ENCODE results near the gene GJC1. TPM values are rescaled to one million over a fixed set of nuclear protein-coding genes. Genes with fewer than 3 reads are reported as not detected.

Gene GJC1
- total RNA-seq: 35.9 and 39.7 TPM in 2 replicates
- 11.9 and 13.8 TPM in 2 replicates for polyA plus RNA-seq
- 19.5 and 21.0 TPM in 2 replicates for polyA plus RNA-seq (2011; cell fraction: cytosol; rRNA removed)
- polyA plus RNA-seq (2011; cell fraction: nucleus; rRNA removed): 18.5 and 23.2 TPM in 2 replicates
- 20.9 and 22.8 TPM in 2 replicates for polyA plus RNA-seq (2012)
- polyA minus RNA-seq: 85.5 and 98.4 TPM in 2 replicates
- polyA minus RNA-seq (2011; cell fraction: cytosol; rRNA and poly(A)+ RNA removed): 6.5 TPM
- 13.5 and 23.9 TPM in 2 replicates for polyA minus RNA-seq (2011; cell fraction: nucleus; rRNA and poly(A)+ RNA removed)
- percentile 72 among the genes with signal in this experiment for Bru-seq, nascent RNA
- BruChase-seq, experiment 1, labeled RNA remaining after a 6-hour chase: percentile 86 among the genes with signal in this experiment
- BruChase-seq, experiment 2, labeled RNA remaining after a 2-hour chase: percentile 91 among the genes with signal in this experiment
- long read RNA-seq, transcript GJC1-209 (3 exons, 1,837 nt): major isoform, 12 of 22 reads
- long read RNA-seq, partial matches to known transcripts: 3 of 22 reads
- long read RNA-seq, other reads (novel, unspliced or antisense): 7 of 22 reads

DNA sequence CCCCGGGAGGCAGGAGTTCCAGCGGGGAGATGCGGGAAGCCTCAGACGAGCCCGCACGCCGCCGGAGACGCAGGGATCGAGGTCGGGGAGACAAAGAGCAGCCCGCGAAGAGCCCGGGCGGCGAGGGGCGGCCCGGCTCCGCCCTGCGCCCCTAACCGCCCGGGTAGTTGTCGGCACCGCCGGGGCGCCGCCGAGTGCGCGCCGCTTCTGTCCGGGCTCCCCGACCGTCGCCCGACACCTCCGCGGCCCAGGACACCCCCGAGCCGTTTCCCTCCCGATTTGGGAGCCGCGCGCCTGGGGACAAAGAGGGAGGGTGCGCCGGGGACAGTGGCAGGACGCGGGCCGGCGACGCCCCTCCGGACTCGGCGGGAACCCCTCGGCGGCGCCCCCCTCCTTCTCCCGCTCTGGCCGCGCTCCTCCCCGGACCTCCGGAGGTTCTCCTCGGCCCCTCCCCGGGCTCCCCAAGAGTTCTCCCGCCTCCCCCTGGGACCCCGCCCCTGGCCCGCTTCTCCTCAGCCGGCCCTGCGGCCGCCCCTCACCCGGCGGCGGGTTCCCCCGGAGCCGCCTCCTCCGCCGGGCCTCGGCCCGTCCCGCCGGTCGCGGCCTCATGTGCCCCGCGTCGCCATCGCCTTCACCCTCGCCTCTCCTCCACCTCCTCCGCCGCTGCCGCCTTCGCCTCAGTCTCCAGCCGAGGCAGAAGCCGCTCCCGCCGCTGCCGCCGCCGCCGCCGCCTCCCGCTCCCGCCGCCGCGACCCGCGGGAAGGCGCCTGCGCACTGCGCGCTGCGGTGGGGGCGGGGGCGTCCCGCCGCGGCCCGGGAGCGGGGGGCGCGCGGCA is at the start of gene GJC1:
Gene GJC1 (minus strand): TSS at position 765 of the 836 bp plus-strand sequence. CDS start 24,470 bp downstream, outside the sequence.
- peak within 1 kb of the TSS; percentile 93 for H3K9ac ChIP-seq (replicated peaks; ENCODE audit: extremely low read depth, insufficient read depth, low read length)
- H3K9me3 ChIP-seq (replicated peaks; ENCODE audit: control insufficient read depth, insufficient read depth, low read length): no peaks in the 10 kb centered on the region
- no peak for FAIRE-seq
- H3K4me3 ChIP-seq (replicated peaks in 1 of 3; ENCODE audit: insufficient read depth in 1 of 3, low read depth in 1 of 3, low read length in 3 of 3): peak within 1 kb of the TSS; percentile 85 to 98 (median 96)
- H3K4me2 ChIP-seq (ENCODE audit: insufficient read depth, low read length): peak within 1 kb of the TSS; percentile 87
- peak; percentile 58 for DNase-seq (ENCODE audit: low read depth, low spot score)
- no peaks in the 10 kb centered on the region for H3K36me3 ChIP-seq (ENCODE audit: control insufficient read depth in 2 of 2, extremely low read depth in 1 of 2, insufficient read depth in 2 of 2, low read length in 2 of 2)
- dilution Hi-C loops (cut with MboI; ENCODE audit: extremely low pct_ligation_motif_present, low sequenced_read_pairs): no loop called here
- POLR2A ChIA-PET: interaction anchor here (0.5 kb wide), 1 partner anchor 26 kb away, joined by 3 read pairs; no protein-coding TSS in a partner anchor
- H2AFZ ChIP-seq (ENCODE audit: low read depth, low read length): peak within 1 kb of the TSS; percentile 98
- intact Hi-C loops (cut with micrococcal nuclease): loop anchor here (1.0 to 2.0 kb wide), 4 partner anchors 9 to 54 kb away; no protein-coding TSS in a partner anchor
- BruUV-seq (replicated peaks): no TSS peak
- H3K27ac ChIP-seq (ENCODE audit: insufficient read depth, low read depth, low read length): peak within 1 kb of the TSS; percentile 58
- H3K9me1 ChIP-seq (replicated peaks; ENCODE audit: control insufficient read depth, extremely low read depth, insufficient read depth, low read length): no peaks in the 10 kb centered on the region
- H4K20me1 ChIP-seq (replicated peaks; ENCODE audit: control insufficient read depth, extremely low read depth, insufficient read depth, low read length): no peaks in the 10 kb centered on the region
- H3K79me2 ChIP-seq (ENCODE audit: control insufficient read depth, insufficient read depth, low read length): peaks cover 45% of the 10 kb centered on the region
- peaks cover 7% of the 10 kb centered on the region for H3K4me1 ChIP-seq (ENCODE audit: control insufficient read depth, extremely low read depth, insufficient read depth, low read length)
- TF ChIP-seq MYC (IDR thresholded peaks at IDR 0.05; ENCODE audit: low read depth, low read length) (no peak), POLR2AphosphoS5 (IDR thresholded peaks at IDR 0.05; ENCODE audit: insufficient read depth, low read depth, low read length) (peak; percentile 11), POLR2A (IDR thresholded peaks at IDR 0.05; ENCODE audit: low read depth, low read length) (peak; percentile 20), EZH2 (IDR thresholded peaks at IDR 0.05; ENCODE audit: borderline replicate concordance, low read depth, low read length, severe bottlenecking) (no peak)
- TF ChIP-seq, protein P1, sequence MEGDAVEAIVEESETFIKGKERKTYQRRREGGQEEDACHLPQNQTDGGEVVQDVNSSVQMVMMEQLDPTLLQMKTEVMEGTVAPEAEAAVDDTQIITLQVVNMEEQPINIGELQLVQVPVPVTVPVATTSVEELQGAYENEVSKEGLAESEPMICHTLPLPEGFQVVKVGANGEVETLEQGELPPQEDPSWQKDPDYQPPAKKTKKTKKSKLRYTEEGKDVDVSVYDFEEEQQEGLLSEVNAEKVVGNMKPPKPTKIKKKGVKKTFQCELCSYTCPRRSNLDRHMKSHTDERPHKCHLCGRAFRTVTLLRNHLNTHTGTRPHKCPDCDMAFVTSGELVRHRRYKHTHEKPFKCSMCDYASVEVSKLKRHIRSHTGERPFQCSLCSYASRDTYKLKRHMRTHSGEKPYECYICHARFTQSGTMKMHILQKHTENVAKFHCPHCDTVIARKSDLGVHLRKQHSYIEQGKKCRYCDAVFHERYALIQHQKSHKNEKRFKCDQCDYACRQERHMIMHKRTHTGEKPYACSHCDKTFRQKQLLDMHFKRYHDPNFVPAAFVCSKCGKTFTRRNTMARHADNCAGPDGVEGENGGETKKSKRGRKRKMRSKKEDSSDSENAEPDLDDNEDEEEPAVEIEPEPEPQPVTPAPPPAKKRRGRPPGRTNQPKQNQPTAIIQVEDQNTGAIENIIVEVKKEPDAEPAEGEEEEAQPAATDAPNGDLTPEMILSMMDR (IDR thresholded peaks at IDR 0.05; ENCODE audit: extremely low read depth in 1 of 2, insufficient read depth in 1 of 2, low read depth in 1 of 2, low read length in 2 of 2): no peak
- no peaks in the 10 kb centered on the region for H3K27me3 ChIP-seq (ENCODE audit: control insufficient read depth in 2 of 2, insufficient read depth in 2 of 2, low read length in 2 of 2)
- CTCF ChIA-PET: interaction anchor here (1.0 to 6.8 kb wide), 6 partner anchors 9 to 52 kb away, joined by 3 to 78 read pairs (median 6); no protein-coding TSS in a partner anchor
